NCI-H2081 (cell line): ENCODE measurements around the gene ELFN1.
A peak's percentile ranks its signal among the peaks of the same experiment; 100 is the strongest.

Source experiments
- DNase-seq, 2 experiments: peaks; one replicate each; lab custom pipeline; 2025; lab: John Stamatoyannopoulos, UW

ELFN1 gene

DNA sequence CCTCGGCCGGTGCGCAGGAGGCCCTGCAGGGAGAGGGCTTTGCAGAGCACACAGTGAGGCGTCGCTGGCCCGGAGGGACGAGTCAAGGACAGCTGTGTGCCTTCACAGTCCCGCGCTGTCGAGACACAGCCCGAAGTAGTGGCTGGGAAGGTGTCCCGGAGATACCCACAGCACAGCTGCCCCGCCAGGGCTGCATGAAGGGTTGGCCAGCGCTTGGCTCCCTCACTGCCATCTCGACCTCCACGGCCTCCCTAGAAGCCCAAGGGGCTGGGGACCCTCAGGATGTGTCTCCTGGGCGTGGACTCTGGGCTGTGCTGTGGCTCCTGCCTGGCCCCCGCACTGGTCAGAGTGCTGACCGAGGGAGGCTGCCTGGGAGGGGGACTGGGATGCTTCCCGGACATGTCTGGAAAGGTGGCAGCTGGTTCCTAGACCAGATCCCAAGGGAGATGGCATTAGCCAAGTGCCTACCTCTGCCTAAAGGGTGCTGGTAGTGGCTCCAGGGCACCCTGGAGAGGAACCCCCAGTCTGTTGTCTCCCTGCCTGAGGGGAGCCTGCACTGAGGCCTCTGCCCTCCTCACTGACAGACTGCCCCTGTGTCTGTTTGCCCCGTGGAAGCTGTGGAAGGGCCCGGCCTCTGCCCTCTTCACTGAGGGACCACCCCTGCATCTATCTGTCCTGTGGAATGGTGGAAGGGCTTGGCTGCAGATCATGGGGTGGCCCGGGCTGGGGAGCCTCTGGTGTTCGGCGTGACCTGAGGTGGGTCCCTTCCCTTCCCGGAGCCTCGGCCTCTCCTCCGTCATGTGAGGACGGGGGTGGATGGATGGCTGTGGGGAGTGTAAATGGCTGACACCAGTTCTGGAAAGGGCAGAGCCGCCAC lies 5.8 kb downstream of the ELFN1 start:
- no peak for DNase-seq

DNA sequence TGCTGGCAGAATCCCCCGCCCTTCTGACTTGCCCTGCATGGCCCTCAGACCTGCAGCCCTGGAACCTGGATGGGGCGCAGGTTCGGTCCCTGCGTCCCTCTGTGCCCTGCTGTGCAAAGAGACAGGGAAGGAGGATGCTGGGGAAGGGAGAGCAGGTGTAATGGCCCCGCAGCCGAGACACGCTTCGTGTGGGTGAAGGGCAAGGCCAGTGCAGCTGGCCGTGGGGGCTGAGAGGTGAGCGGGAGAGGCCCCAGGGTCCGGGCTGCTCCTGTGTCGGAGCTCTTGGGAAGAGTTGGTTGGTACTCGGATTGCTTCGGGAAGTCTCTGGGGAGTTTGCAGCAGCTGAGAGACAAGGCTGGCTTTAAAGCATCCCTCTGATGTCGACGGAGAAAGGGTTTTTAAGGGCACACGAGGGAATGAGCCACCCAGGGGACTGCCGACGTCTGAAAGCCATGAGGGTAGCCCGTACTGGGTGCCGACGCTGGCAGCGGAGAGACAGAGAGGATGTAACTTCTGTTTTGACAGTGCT lies 6.5 kb downstream of the ELFN1 start:
- DNase-seq = no peak

GRCh38 chr7:1677206-1678080 lies 7.4 kb downstream of the ELFN1 start:
- no peak for DNase-seq

DNA sequence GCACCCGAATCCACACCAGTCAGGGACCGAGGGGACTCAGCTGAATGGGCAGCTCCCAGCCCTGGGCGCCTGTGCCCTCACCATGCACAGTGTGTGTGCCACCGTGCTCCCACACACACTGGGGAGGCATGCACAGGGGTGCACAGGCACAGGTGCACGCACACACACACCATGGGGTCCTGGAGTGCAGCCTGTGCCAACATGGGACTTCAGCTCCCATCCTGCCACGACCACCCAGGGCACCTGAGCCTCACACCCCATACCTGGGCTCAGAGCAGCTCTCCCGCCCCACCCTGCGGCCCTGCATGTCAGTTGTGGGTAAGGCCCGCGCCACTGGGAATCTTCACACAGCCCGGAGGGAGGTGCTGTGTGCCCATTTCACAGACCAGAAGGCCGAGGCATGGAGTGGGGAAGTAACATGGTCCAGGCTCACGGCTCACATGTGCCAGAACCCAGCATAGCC lies 8.0 kb downstream of the ELFN1 start:
- DNase-seq = no peak

- no peak for DNase-seq
Observed at GRCh38 chr7:1678571-1679325, 8.7 kb downstream of the ELFN1 start.

DNA sequence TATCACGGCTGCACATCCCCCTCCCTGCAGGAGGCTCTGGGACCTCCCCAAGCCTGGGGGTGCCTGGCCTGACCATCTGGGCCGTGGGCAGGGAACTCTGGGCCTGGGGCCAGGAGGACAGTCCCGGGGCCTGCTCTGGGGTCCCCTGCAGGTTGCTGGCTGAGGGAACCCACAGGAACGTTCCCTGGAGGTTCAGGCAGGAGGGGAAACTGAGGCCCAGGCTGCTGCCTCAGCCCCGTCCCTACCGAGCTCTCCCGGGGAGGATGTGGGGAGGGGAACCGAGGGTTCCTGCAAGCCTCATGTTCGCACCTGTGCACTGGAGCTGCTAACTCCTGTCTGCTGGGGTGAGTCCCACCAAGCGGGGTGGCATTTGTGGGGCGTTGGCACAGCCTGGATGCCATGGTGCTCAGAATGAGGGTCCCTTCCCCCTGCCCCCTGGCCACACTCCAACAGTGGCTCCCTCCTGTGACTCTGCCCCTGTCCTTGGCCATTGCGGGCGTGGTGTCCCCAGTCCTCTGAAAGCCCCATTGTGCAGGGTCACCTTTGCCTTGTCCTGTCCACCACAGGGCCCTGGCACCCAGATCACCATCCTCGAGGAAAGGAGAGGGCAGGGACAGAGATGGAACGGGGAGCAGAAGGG lies 9.4 kb downstream of the ELFN1 start:
- no peak for DNase-seq

GRCh38 chr7:1679966-1680730 lies 10.1 kb downstream of the ELFN1 start:
- no peak for DNase-seq

- DNase-seq = no peak
Observed at GRCh38 chr7:1681581-1681980, 11.5 kb downstream of the ELFN1 start.

- no peak for DNase-seq
Observed at GRCh38 chr7:1685000-1685624, 15.0 kb downstream of the ELFN1 start.

DNA sequence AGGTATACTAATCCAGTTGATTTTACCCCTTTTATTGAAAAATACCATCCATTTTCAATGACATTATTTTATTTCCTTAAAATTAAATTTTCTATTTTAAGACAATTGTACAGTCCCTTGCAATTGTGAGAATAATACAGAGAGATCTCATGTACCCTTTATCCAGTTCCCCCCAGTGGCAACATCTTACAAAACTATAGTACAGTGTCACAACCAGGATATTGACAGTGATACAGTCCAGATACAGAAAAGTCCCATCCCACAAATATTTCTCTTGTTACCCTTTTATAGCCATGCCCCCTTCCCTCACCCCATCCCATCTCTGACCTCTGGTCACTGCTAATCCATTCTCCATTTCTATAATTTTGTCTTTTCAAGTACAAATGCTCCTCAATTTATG lies 18.5 kb downstream of the ELFN1 start:
- DNase-seq = no peak

DNA sequence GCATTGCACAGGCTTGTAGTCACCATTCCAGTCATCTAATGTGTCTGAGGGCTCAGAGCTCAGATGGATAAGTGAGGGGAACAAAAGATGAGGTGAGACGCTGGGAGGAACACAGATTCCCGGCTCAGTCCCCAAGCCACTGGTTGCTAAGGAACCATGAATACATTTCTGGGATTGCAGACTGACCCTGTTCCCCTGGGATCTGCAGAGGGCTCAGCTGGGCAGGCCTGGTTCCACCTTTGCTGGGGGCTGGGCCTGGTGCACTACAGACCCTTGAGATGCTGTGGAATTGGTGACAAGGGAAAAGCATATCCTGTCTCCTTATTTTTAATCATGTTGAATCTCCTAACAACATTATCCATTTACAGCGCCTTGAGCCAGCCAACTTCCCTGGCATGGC lies 19.2 kb downstream of the ELFN1 start:
- no peak for DNase-seq

- no peak for DNase-seq
Observed at GRCh38 chr7:1690359-1690958, 20.4 kb downstream of the ELFN1 start.

GRCh38 chr7:1691096-1691495 lies 21.0 kb downstream of the ELFN1 start:
- no peak for DNase-seq

GRCh38 chr7:1691601-1692514 lies 21.8 kb downstream of the ELFN1 start:
- peak in 1 of 2 experiments; percentile 33 for DNase-seq

GRCh38 chr7:1692515-1693418 lies 22.7 kb downstream of the ELFN1 start:
- DNase-seq = no peak

DNA sequence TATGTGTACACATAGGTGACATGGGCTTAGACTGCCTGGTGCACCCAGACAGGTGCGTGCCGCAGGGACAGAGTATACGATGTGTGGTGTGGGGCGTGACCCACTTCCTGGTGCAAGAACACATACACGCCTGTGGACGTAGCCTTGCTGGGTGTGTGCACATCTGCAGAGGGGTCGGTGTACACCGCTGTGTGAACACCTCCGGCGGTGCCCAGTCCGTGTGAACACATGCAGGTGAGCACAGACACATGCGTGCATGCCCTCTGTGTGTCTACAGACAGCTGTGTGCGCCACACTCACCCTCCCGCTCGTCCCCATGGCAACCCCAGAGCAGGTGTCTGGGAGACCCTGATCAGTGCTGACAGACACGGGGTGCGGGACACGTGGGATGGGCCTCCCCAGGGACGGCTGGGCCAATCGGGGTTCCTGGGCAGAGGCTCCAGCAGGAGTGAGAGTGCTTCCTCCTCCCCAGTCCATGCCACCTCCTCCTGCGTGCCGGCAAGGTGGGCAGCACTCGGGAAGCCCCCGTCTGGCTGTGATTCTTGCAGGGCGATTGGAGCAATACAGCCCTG lies 23.4 kb downstream of the ELFN1 start:
- peak; percentile 23 to 55 for DNase-seq

GRCh38 chr7:1693991-1694524 lies 24.0 kb downstream of the ELFN1 start:
- peak; percentile 18 to 23 for DNase-seq
